A549 (cell line): ENCODE data around the gene BCL11B. TPM values are rescaled to one million over a fixed set of nuclear protein-coding genes. Genes with fewer than 3 reads are reported as not detected.

Experiments used
- ATAC-seq, 2 experiments: fragments of 200-7000 bp in 1 of 2; fragments of >200 bp in 1 of 2; cut with Nextera tagmentation in 1 of 2; cut with Tn5 transposase in 1 of 2; 3 replicates each; pipeline versions ENCODE4 v1.8.0 to v1.9.1; 2018 to 2020; ENCODE audit warnings: mild to moderate bottlenecking in 1 of 2, moderate library complexity in 1 of 2
- CTCF ChIA-PET: fragments of 300-600 bp; sonication (Branson Sonifier 250); formaldehyde crosslinking; extraction: SDS; loops from one replicate; lab custom pipeline; 2021; ENCODE audit warnings: antibody characterized with exemption, inconsistent platforms; lab: Yijun Ruan, JAX
- POLR2A ChIA-PET: fragments of 350-600 bp; formaldehyde crosslinking; extraction: SDS; loops from one replicate; lab custom pipeline; 2021; ENCODE audit warnings: antibody characterized with exemption, inconsistent platforms; lab: Yijun Ruan, JAX
- DNase-seq, 2 experiments: peaks; one replicate each; pipeline versions ENCODE4 v3.0.0 to v3.0.0-alpha.2; 2011 to 2016; ENCODE audit warnings: low read depth in 1 of 2, low spot score in 1 of 2
- FAIRE-seq: peaks from 2 replicates; lab custom pipeline; 2011; peaks lifted over from hg19 to GRCh38; lab: Jason Lieb, UNC
- H3K27ac ChIP-seq, 2 experiments: fragments of >200 bp; sonication (Bioruptor Twin); formaldehyde crosslinking; 3 replicates each; pipeline ENCODE4 v1.5.1; 2016 to 2017
- H3K4me1 ChIP-seq: fragments of >200 bp; sonication (Bioruptor Twin); formaldehyde crosslinking; 3 replicates; pipeline ENCODE4 v1.6.1; 2016
- H3K4me2 ChIP-seq: fragments of >200 bp; sonication (Bioruptor Twin); formaldehyde crosslinking; 3 replicates; pipeline ENCODE4 v1.6.1; 2016
- H3K4me3 ChIP-seq: fragments of >200 bp; sonication (Bioruptor Twin); formaldehyde crosslinking; 3 replicates; pipeline ENCODE4 v1.5.1; 2016
- H3K9me3 ChIP-seq: fragments of >200 bp; sonication (Bioruptor Twin); formaldehyde crosslinking; 3 replicates; pipeline ENCODE4 v1.6.1; 2016
- BHLHE40 ChIP-seq: IDR thresholded peaks from 2 replicates; pipeline ENCODE4 v1.6.1; 2012; ENCODE audit warnings: low read depth, low read length, inconsistent platforms
- CHD2 ChIP-seq: fragments of 150-350 bp; IDR thresholded peaks from 2 replicates; pipeline ENCODE4 v1.6.1; 2014; ENCODE audit warnings: low read length; ENCODE audit not compliant: partially characterized antibody
- CHD4 ChIP-seq: fragments of 200-600 bp; sonication (generic); IDR thresholded peaks from 2 replicates; pipeline ENCODE4 v1.6.1; 2016; ENCODE audit warnings: antibody characterized with exemption, mild to moderate bottlenecking, borderline replicate concordance
- ELK1 ChIP-seq: fragments of 150-350 bp; IDR thresholded peaks from 2 replicates; pipeline ENCODE4 v1.6.1; 2014; ENCODE audit warnings: low read depth, mild to moderate bottlenecking, low read length
- EP300 ChIP-seq, 2 experiments: fragments of >200 bp; sonication (Bioruptor Twin); formaldehyde crosslinking; IDR thresholded peaks; 2 replicates in 1 of 2; 3 replicates in 1 of 2; pipeline ENCODE4 v1.6.1; 2016 to 2017
- FOXS1 ChIP-seq: fragments of 250-450 bp; sonication (Bioruptor Pico); IDR thresholded peaks from 2 replicates; pipeline ENCODE4 v1.5.0; 2020; ENCODE audit warnings: mild to moderate bottlenecking, moderate library complexity
- GATA3 ChIP-seq: IDR thresholded peaks from 2 replicates; pipeline ENCODE4 v1.6.1; 2012; ENCODE audit warnings: borderline replicate concordance
- HOXB13 ChIP-seq: fragments of 250-450 bp; sonication (Bioruptor Pico); IDR thresholded peaks from 2 replicates; pipeline ENCODE4 v1.5.0; 2020; ENCODE audit warnings: low read depth, mild to moderate bottlenecking, moderate library complexity
- MYC ChIP-seq: IDR thresholded peaks from 2 replicates; pipeline ENCODE4 v1.6.1; 2012; ENCODE audit warnings: mild to moderate bottlenecking, inconsistent platforms, low read length, improper control_type of control experiment, borderline replicate concordance
- NFE2L2 ChIP-seq: fragments of 150-350 bp; conservative IDR thresholded peaks from 2 replicates; pipeline ENCODE4 v1.6.1; 2014; ENCODE audit warnings: low read length
- RCOR1 ChIP-seq: fragments of 150-350 bp; IDR thresholded peaks from 2 replicates; pipeline ENCODE4 v1.6.1; 2014; ENCODE audit warnings: antibody characterized with exemption, low read length, low read depth
- TP53 ChIP-seq: fragments of 250-450 bp; sonication (Bioruptor Pico); IDR thresholded peaks from 2 replicates; pipeline ENCODE4 v1.5.0; 2021; ENCODE audit warnings: mild to moderate bottlenecking, moderate library complexity
- USF2 ChIP-seq: fragments of 450-650 bp; IDR thresholded peaks from 2 replicates; pipeline ENCODE4 v1.6.1; 2014; ENCODE audit warnings: antibody characterized with exemption
- WGBS: methylation state at CpG from one replicate; pipeline ENCODE4 v1.1.6; 2017; ENCODE audit errors: missing lambda C conversion rate; 5-methylcytosine and 5-hydroxymethylcytosine counted together
- polyA plus RNA-seq, 4 experiments: library from polyadenylated mRNA; depleted of rRNA in 3 of 4; stranded (reverse); fragments of >200 nt; fragmentation: RNase III in 1 of 4; extraction: RNeasy Plus Mini Kit Qiagen cat#74134 plus additional on column Dnase treatment in 1 of 4; gene quantifications; 2 replicates in 3 of 4; 3 replicates in 1 of 4; pipeline ENCODE4 v1.2.3, GENCODE V29; 2011 to 2017
- TF ChIP-seq, protein P1 (sequence below): fragments of 200-600 bp; sonication (generic); IDR thresholded peaks from 2 replicates; pipeline ENCODE4 v1.6.1; 2016; ENCODE audit warnings: antibody characterized with exemption, mild to moderate bottlenecking, moderate library complexity
- TF ChIP-seq, protein P2 (sequence below): fragments of >200 bp; sonication (Bioruptor Twin); formaldehyde crosslinking; IDR thresholded peaks from 3 replicates; pipeline ENCODE4 v1.5.1; 2016

The BCL11B gene
- polyA plus RNA-seq, 2 of the 4 experiments (the other 2 are of a cell fraction): 0.43 to 0.49 TPM

DNA sequence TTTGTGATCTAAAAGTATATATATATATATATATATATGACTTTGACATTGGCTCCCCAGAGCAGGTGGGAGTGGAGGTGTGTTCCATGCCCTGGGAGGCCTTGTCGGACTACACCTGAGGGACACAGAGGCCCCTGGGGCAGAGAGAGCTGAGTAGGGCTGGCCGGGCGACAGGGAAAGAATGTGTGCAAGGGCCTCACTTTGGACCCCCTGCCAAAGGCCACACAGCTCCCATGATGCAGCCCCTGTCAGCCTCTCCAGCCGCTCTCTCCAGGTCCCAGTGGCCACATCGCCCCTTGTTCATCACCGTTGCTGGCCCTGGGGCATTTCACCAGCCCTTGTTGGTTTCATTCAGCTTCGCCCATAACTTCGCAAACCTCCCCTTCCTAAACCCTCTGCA, 123.9 kb downstream of the BCL11B start:
- WGBS: 46% methylated on average over 8 of the region's 8 CpGs
- FAIRE-seq: no peak
- ATAC-seq: no peak
- no peak overlapping the region for H3K4me2 ChIP-seq
- CTCF ChIA-PET: interaction anchor here (0.6 kb wide), 1 partner anchor 14 kb away, joined by 4 read pairs; no protein-coding TSS in a partner anchor
- POLR2A ChIA-PET: no interaction called here
- no peak overlapping the region for H3K27ac ChIP-seq
- no peaks in the 10 kb centered on the region for H3K9me3 ChIP-seq
- DNase-seq: no peak
- H3K4me3 ChIP-seq: no peak overlapping the region
- H3K4me1 ChIP-seq: no peaks in the 10 kb centered on the region
- no peak for TF ChIP-seq USF2
- TF ChIP-seq MYC: no peak
- no peak for TF ChIP-seq FOXS1 (CRISPR knock-in tag)
- no peak for TF ChIP-seq RCOR1
- TF ChIP-seq BHLHE40: no peak
- TF ChIP-seq, protein P1, sequence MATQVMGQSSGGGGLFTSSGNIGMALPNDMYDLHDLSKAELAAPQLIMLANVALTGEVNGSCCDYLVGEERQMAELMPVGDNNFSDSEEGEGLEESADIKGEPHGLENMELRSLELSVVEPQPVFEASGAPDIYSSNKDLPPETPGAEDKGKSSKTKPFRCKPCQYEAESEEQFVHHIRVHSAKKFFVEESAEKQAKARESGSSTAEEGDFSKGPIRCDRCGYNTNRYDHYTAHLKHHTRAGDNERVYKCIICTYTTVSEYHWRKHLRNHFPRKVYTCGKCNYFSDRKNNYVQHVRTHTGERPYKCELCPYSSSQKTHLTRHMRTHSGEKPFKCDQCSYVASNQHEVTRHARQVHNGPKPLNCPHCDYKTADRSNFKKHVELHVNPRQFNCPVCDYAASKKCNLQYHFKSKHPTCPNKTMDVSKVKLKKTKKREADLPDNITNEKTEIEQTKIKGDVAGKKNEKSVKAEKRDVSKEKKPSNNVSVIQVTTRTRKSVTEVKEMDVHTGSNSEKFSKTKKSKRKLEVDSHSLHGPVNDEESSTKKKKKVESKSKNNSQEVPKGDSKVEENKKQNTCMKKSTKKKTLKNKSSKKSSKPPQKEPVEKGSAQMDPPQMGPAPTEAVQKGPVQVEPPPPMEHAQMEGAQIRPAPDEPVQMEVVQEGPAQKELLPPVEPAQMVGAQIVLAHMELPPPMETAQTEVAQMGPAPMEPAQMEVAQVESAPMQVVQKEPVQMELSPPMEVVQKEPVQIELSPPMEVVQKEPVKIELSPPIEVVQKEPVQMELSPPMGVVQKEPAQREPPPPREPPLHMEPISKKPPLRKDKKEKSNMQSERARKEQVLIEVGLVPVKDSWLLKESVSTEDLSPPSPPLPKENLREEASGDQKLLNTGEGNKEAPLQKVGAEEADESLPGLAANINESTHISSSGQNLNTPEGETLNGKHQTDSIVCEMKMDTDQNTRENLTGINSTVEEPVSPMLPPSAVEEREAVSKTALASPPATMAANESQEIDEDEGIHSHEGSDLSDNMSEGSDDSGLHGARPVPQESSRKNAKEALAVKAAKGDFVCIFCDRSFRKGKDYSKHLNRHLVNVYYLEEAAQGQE: no peak
- TF ChIP-seq NFE2L2: no peak
- no peak for TF ChIP-seq EP300 (IDR thresholded peaks at IDR 0.05)
- no peak for TF ChIP-seq GATA3
- TF ChIP-seq, protein P2, sequence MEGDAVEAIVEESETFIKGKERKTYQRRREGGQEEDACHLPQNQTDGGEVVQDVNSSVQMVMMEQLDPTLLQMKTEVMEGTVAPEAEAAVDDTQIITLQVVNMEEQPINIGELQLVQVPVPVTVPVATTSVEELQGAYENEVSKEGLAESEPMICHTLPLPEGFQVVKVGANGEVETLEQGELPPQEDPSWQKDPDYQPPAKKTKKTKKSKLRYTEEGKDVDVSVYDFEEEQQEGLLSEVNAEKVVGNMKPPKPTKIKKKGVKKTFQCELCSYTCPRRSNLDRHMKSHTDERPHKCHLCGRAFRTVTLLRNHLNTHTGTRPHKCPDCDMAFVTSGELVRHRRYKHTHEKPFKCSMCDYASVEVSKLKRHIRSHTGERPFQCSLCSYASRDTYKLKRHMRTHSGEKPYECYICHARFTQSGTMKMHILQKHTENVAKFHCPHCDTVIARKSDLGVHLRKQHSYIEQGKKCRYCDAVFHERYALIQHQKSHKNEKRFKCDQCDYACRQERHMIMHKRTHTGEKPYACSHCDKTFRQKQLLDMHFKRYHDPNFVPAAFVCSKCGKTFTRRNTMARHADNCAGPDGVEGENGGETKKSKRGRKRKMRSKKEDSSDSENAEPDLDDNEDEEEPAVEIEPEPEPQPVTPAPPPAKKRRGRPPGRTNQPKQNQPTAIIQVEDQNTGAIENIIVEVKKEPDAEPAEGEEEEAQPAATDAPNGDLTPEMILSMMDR: no peak

- ChIA-PET POLR2A (no interaction called here), CTCF (interaction anchor here (0.6 to 1.0 kb wide), 3 partner anchors 9 to 276 kb away, joined by 3 read pairs; no protein-coding TSS in a partner anchor)
- FAIRE-seq: no peak
- Histone ChIP-seq H3K9me3 (no peaks in the 10 kb centered on the region), H3K27ac (no peak overlapping the region), H3K4me2 (no peak overlapping the region), H3K4me3 (no peak overlapping the region), H3K4me1 (no peaks in the 10 kb centered on the region)
- no peak for ATAC-seq
- TF ChIP-seq HOXB13 (CRISPR knock-in tag): no peak
- TF ChIP-seq CHD4: no peak
- TF ChIP-seq ELK1: no peak
- no peak for TF ChIP-seq TP53
- DNase-seq: no peak
- WGBS: 45% methylated on average over 5 of the region's 5 CpGs
These were observed 124.6 kb downstream of the BCL11B start for GRCh38 chr14:99147366-99147740.

DNA sequence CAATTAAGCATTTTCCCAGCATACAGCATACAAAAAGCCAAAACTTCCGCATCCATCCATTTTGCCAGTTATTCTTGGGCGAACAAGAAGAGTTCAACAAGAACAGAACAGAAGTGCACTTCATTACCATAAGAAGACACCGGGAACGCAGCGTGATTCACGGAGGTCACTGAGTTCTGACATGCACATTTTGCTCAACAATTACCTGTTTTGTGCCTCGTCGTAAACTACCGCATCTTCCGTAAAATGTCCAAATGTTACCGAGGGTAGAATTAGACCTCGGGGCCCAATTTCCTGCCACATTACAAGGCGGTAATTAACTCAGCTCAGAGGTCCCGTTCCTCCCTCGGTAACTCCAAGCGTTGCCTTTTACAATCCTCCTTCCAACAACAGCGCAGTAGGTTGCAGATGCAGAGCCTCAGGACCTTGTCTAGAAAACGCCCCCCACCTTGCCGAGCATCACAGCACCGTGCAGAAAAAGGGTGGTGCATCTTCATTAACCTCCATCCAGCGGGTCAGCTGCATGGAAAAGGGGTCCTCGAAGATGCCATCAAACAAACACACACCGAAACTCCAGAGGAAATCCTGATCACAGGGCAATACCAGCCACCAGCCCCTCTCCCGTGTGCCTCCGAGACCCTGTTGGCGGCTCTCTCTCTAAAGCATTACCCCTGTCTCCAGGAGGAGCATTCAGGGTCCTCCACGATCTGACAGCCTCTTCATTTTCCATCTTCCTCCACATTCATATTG, 125.2 kb downstream of the BCL11B start:
- H3K4me3 ChIP-seq: no peak overlapping the region
- no peak for TF ChIP-seq CHD2
- TF ChIP-seq, protein P1: no peak
- TF ChIP-seq, all 56 proteins: peak for 0
- ChIA-PET POLR2A (no interaction called here), CTCF (interaction anchor here (0.6 to 1.0 kb wide), 3 partner anchors 8 to 275 kb away, joined by 3 read pairs; no protein-coding TSS in a partner anchor)
- Histone ChIP-seq H3K4me2 (no peak overlapping the region), H3K9me3 (no peaks in the 10 kb centered on the region), H3K27ac (no peak overlapping the region), H3K4me1 (no peaks in the 10 kb centered on the region)
- FAIRE-seq: no peak
- 58% methylated on average over 27 of the region's 27 CpGs for WGBS
- no peak for DNase-seq
- no peak for ATAC-seq
